ENCODE results near the gene RNF166.

Gene RNF166

GRCh38 chr16:88696441-88696840, 9.8 kb downstream of the RNF166 start:
- no peak for TF ChIP-seq CTCF (IDR thresholded peaks at IDR 0.05; ENCODE audit: low read length, missing control alignments)
- H3K4me3 ChIP-seq (replicated peaks; ENCODE audit: low read depth, low read length), result no peak overlapping the region

GRCh38 chr16:88695753-88696152, 10.5 kb downstream of the RNF166 start:
- H3K4me3 ChIP-seq (replicated peaks; ENCODE audit: low read depth, low read length), result no peak overlapping the region
- TF ChIP-seq CTCF (IDR thresholded peaks at IDR 0.05; ENCODE audit: low read length, missing control alignments), result no peak
- DNase-seq (ENCODE audit: low read depth), result no peak

More at GRCh38 chr16:88696441-88696840, 9.8 kb downstream of the RNF166 start:
- no peak for DNase-seq (ENCODE audit: low read depth)

GRCh38 chr16:88695218-88695617, 11.0 kb downstream of the RNF166 start:
- no peak for TF ChIP-seq CTCF (IDR thresholded peaks at IDR 0.05; ENCODE audit: low read length, missing control alignments)
- no peak for DNase-seq (ENCODE audit: low read depth)
- no peak overlapping the region for H3K4me3 ChIP-seq (replicated peaks; ENCODE audit: low read depth, low read length)

- no peak for TF ChIP-seq CTCF (IDR thresholded peaks at IDR 0.05; ENCODE audit: low read length, missing control alignments)
- H3K4me3 ChIP-seq (replicated peaks; ENCODE audit: low read depth, low read length), result no peak overlapping the region
- DNase-seq (ENCODE audit: low read depth), result no peak
Observed at GRCh38 chr16:88694221-88695087, 11.8 kb downstream of the RNF166 start.

- no peak for TF ChIP-seq CTCF (IDR thresholded peaks at IDR 0.05; ENCODE audit: low read length, missing control alignments)
- no peak overlapping the region for H3K4me3 ChIP-seq (replicated peaks; ENCODE audit: low read depth, low read length)
- no peak for DNase-seq (ENCODE audit: low read depth)
Observed at GRCh38 chr16:88693420-88694177, 12.6 kb downstream of the RNF166 start.

GRCh38 chr16:88692861-88693260, 13.3 kb downstream of the RNF166 start:
- DNase-seq (ENCODE audit: low read depth), result no peak
- TF ChIP-seq CTCF (IDR thresholded peaks at IDR 0.05; ENCODE audit: low read length, missing control alignments), result no peak
- H3K4me3 ChIP-seq (replicated peaks; ENCODE audit: low read depth, low read length), result no peak overlapping the region

Data from fibroblast of pulmonary artery (primary cell).